Stimulated activated CD8-positive, alpha-beta memory T cell treated with anti-CD3 and anti-CD28 coated beads, Interleukin-7, amount 100 ng/mL, for 48 hours (primary cell): ENCODE measurements around the gene S100A11.
"Not testable (repeated sequence)": the region's sequence is repeated elsewhere in the genome, so short reads cannot be mapped to it uniquely, and the experiment has no call there.

Source experiments
- DNase-seq, 2 donors: peaks; one replicate each; pipeline ENCODE4 v3.0.0-alpha.2; 2020; ENCODE audit warnings: low read depth in 1 of 2; ENCODE audit errors: extremely low read depth in 1 of 2

Gene S100A11

GRCh38 chr1:152036267-152037216, at the start of gene S100A11:
Gene S100A11 (minus strand): TSS chr1:152037004. CDS start chr1:152036915, 89 bp downstream.
- peak; percentile 69 to 81 for DNase-seq

- no peak for DNase-seq
Observed at GRCh38 chr1:152084853-152085252, 48.0 kb upstream of the S100A11 start.

GRCh38 chr1:152081026-152081425, 44.2 kb upstream of the S100A11 start:
- not testable (repeated sequence) for DNase-seq

GRCh38 chr1:152080494-152080893, 43.7 kb upstream of the S100A11 start:
- DNase-seq, result not testable (repeated sequence)

GRCh38 chr1:152078831-152079441, 42.1 kb upstream of the S100A11 start:
- no peak for DNase-seq

GRCh38 chr1:152072311-152072710, 35.5 kb upstream of the S100A11 start:
- DNase-seq, result no peak

GRCh38 chr1:152071123-152071522, 34.3 kb upstream of the S100A11 start:
- no peak for DNase-seq

GRCh38 chr1:152067929-152068328, 31.1 kb upstream of the S100A11 start:
- DNase-seq, result no peak

- DNase-seq, result no peak
Observed at GRCh38 chr1:152067150-152067549, 30.3 kb upstream of the S100A11 start.

GRCh38 chr1:152061952-152062351, 25.1 kb upstream of the S100A11 start:
- DNase-seq, result no peak

GRCh38 chr1:152053375-152053774, 16.6 kb upstream of the S100A11 start:
- no peak for DNase-seq

- peak in 1 of 2 donors; percentile 73 for DNase-seq
Observed at GRCh38 chr1:152052606-152053005, 15.8 kb upstream of the S100A11 start.

GRCh38 chr1:152050886-152051675, 14.3 kb upstream of the S100A11 start:
- DNase-seq, result no peak

- DNase-seq, result no peak
Observed at GRCh38 chr1:152049291-152050083, 12.7 kb upstream of the S100A11 start.

- peak in 1 of 2 donors; percentile 78 for DNase-seq
Observed at GRCh38 chr1:152048416-152049009, 11.7 kb upstream of the S100A11 start.

- peak; percentile 76 to 88 for DNase-seq
Observed at GRCh38 chr1:152047730-152048415, 11.1 kb upstream of the S100A11 start.

- no peak for DNase-seq
Observed at GRCh38 chr1:152047413-152047729, 10.6 kb upstream of the S100A11 start.

GRCh38 chr1:152044386-152044785, 7.6 kb upstream of the S100A11 start:
- DNase-seq, result no peak

GRCh38 chr1:152043870-152044269, 7.1 kb upstream of the S100A11 start:
- no peak for DNase-seq

GRCh38 chr1:152042030-152042429, 5.2 kb upstream of the S100A11 start:
- no peak for DNase-seq
